Stimulated activated CD4-positive, alpha-beta T cell treated with anti-CD3 and anti-CD28 coated beads, TNF-alpha, amount 100 ng/mL, for 48 hours (primary cell): ENCODE results near the gene FAM131C.
A peak's percentile ranks its signal among the peaks of the same experiment; 100 is the strongest.

Experiments
- DNase-seq, 3 donors: peaks; one replicate each; pipeline ENCODE4 v3.0.0-alpha.2; 2020; ENCODE audit warnings: low read depth in 3 of 3

The FAM131C gene

GRCh38 chr1:16101623-16102022 lies 28.2 kb upstream of the FAM131C start:
- DNase-seq, result no peak

GRCh38 chr1:16099412-16099811 lies 26.0 kb upstream of the FAM131C start:
- no peak for DNase-seq

GRCh38 chr1:16095447-16095846 lies 22.0 kb upstream of the FAM131C start:
- DNase-seq, result no peak

GRCh38 chr1:16094453-16095158 lies 21.2 kb upstream of the FAM131C start:
- no peak for DNase-seq

GRCh38 chr1:16093611-16094010 lies 20.2 kb upstream of the FAM131C start:
- no peak for DNase-seq

GRCh38 chr1:16092923-16093511 lies 19.6 kb upstream of the FAM131C start:
- DNase-seq, result no peak

GRCh38 chr1:16092097-16092922 lies 18.9 kb upstream of the FAM131C start:
- no peak for DNase-seq

- DNase-seq, result no peak
These were observed 17.8 kb upstream of the FAM131C start for GRCh38 chr1:16091296-16091695.

GRCh38 chr1:16090076-16090826 lies 16.8 kb upstream of the FAM131C start:
- no peak for DNase-seq

GRCh38 chr1:16088996-16089395 lies 15.5 kb upstream of the FAM131C start:
- no peak for DNase-seq

GRCh38 chr1:16088351-16088911 lies 15.0 kb upstream of the FAM131C start:
- no peak for DNase-seq

GRCh38 chr1:16087733-16088132 lies 14.3 kb upstream of the FAM131C start:
- DNase-seq, result no peak

GRCh38 chr1:16085522-16085921 lies 12.1 kb upstream of the FAM131C start:
- no peak for DNase-seq

GRCh38 chr1:16083486-16083885 lies 10.0 kb upstream of the FAM131C start:
- no peak for DNase-seq

GRCh38 chr1:16082283-16083038 lies 9.0 kb upstream of the FAM131C start:
- peak; percentile 41 to 55 (median 48) for DNase-seq

- no peak for DNase-seq
These were observed 8.2 kb upstream of the FAM131C start for GRCh38 chr1:16081636-16082035.

- DNase-seq, result no peak
These were observed 7.1 kb upstream of the FAM131C start for GRCh38 chr1:16080422-16081150.

GRCh38 chr1:16078925-16079656 lies 5.6 kb upstream of the FAM131C start:
- peak; percentile 35 to 65 (median 40) for DNase-seq

GRCh38 chr1:16077406-16078245 lies 4.2 kb upstream of the FAM131C start:
- DNase-seq, result no peak
